ENCODE data around the gene VRK3. TPM values are rescaled to one million over a fixed set of nuclear protein-coding genes. Genes with fewer than 3 reads are reported as not detected.
"Not testable (repeated sequence)": the region's sequence is repeated elsewhere in the genome, so short reads cannot be mapped to it uniquely, and the experiment has no call there.

Gene VRK3
- total and polyA plus RNA-seq, 2 donors (not counting 3 experiments of a cell fraction or from before 2014, with no cell fraction given), result 20.4 to 36.0 TPM

DNA sequence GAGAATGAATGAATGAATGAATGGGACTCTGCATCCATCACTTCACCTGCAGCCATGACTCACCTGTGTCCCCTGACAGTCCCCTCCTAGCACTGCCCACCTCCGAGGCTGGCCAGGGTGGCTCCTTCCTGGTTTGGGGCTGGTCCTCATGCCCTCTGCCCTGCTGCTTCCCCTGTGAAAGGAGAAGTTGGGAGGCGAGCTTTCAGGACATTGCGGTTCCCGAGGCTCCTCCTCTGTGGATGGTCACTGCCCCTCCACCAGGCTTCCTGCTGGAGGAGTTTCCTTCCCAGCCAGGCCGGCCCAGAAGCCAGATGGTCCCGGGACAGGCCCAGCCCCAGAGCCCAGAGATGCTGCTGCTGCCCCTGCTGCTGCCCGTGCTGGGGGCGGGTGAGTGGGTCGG, 55.8 kb downstream of the VRK3 start:
- H3K36me3 ChIP-seq (ENCODE audit: control insufficient read depth in 2 of 2, extremely low read depth in 1 of 2, insufficient read depth in 2 of 2, low read length in 2 of 2); H3K4me3 ChIP-seq (replicated peaks in 1 of 3; ENCODE audit: insufficient read depth in 1 of 3, low read depth in 1 of 3, low read length in 3 of 3); intact Hi-C loops (cut with micrococcal nuclease); H3K4me1 ChIP-seq (ENCODE audit: control insufficient read depth, extremely low read depth, insufficient read depth, low read length); H3K9me1 ChIP-seq (replicated peaks; ENCODE audit: control insufficient read depth, extremely low read depth, insufficient read depth, low read length); BruUV-seq (replicated peaks); H3K27me3 ChIP-seq (ENCODE audit: control insufficient read depth in 2 of 2, insufficient read depth in 2 of 2, low read length in 2 of 2); H3K27ac ChIP-seq (ENCODE audit: insufficient read depth, low read depth, low read length); FAIRE-seq; H3K79me2 ChIP-seq (ENCODE audit: control insufficient read depth, insufficient read depth, low read length); DNase-seq (ENCODE audit: low read depth, low spot score); POLR2A ChIA-PET; CTCF ChIA-PET; H3K4me2 ChIP-seq (ENCODE audit: insufficient read depth, low read length); H4K20me1 ChIP-seq (replicated peaks; ENCODE audit: control insufficient read depth, extremely low read depth, insufficient read depth, low read length); H2AFZ ChIP-seq (ENCODE audit: low read depth, low read length); dilution Hi-C loops (cut with MboI; ENCODE audit: extremely low pct_ligation_motif_present, low sequenced_read_pairs); H3K9me3 ChIP-seq (replicated peaks; ENCODE audit: control insufficient read depth, insufficient read depth, low read length); H3K9ac ChIP-seq (replicated peaks; ENCODE audit: extremely low read depth, insufficient read depth, low read length): not testable (repeated sequence)

DNA sequence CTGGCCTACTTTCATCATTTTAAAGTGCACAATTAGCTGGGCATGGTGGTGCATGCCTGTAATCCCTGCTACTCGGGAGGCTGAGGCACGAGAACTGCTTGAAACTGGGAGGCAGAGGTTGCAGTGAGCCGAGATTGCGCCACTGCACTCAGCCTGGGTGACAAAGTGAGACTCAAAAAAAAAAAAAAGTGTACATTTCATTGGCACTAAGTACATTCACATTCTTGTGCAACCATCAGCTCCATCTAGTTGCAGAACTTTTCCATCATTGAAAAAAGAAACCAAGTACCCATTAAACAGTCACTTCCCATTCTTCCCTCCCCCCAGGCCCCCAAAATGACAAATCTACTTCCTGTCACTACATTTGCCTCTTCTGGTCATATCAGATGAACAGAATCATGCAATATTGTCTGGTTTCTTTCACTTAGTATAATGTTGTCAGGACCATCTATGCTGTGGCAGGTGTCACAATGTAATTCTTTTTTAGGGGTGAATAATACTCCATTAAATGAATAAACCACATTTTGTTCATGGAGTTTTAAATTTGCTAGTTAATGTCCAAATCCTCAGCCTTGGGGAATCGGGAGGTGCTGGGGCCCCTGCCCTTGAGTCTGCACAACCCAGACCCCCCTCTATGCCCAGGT, 56.8 kb downstream of the VRK3 start:
- H3K4me2 ChIP-seq (ENCODE audit: insufficient read depth, low read length), result no peak overlapping the region
- no peak for FAIRE-seq
- no peaks in the 10 kb centered on the region for H3K9me1 ChIP-seq (replicated peaks; ENCODE audit: control insufficient read depth, extremely low read depth, insufficient read depth, low read length)
- CTCF ChIA-PET, result no interaction called here
- no peak for DNase-seq (ENCODE audit: low read depth, low spot score)
- no peaks in the 10 kb centered on the region for H3K4me1 ChIP-seq (ENCODE audit: control insufficient read depth, extremely low read depth, insufficient read depth, low read length)
- H3K27me3 ChIP-seq (ENCODE audit: control insufficient read depth in 2 of 2, insufficient read depth in 2 of 2, low read length in 2 of 2), result no peaks in the 10 kb centered on the region
- intact Hi-C loops (cut with micrococcal nuclease) (no loop called here), dilution Hi-C loops (cut with MboI; ENCODE audit: extremely low pct_ligation_motif_present, low sequenced_read_pairs) (no loop called here)
- POLR2A ChIA-PET, result no interaction called here
- no peak overlapping the region for H3K4me3 ChIP-seq (replicated peaks in 1 of 3; ENCODE audit: insufficient read depth in 1 of 3, low read depth in 1 of 3, low read length in 3 of 3)
- no peaks in the 10 kb centered on the region for H3K9me3 ChIP-seq (replicated peaks; ENCODE audit: control insufficient read depth, insufficient read depth, low read length)
- no peaks in the 10 kb centered on the region for H3K79me2 ChIP-seq (ENCODE audit: control insufficient read depth, insufficient read depth, low read length)
- no peaks in the 10 kb centered on the region for H4K20me1 ChIP-seq (replicated peaks; ENCODE audit: control insufficient read depth, extremely low read depth, insufficient read depth, low read length)
- no peak for TF ChIP-seq MYC (IDR thresholded peaks at IDR 0.05; ENCODE audit: low read depth, low read length)
- TF ChIP-seq JUN (IDR thresholded peaks at IDR 0.05; ENCODE audit: borderline replicate concordance, insufficient read depth, insufficient read length, low read depth), result no peak
- no peak for TF ChIP-seq EZH2 (IDR thresholded peaks at IDR 0.05; ENCODE audit: borderline replicate concordance, low read depth, low read length, severe bottlenecking)
- no peak for TF ChIP-seq POLR2A (IDR thresholded peaks at IDR 0.05; ENCODE audit: low read depth, low read length)
- TF ChIP-seq, protein P1, sequence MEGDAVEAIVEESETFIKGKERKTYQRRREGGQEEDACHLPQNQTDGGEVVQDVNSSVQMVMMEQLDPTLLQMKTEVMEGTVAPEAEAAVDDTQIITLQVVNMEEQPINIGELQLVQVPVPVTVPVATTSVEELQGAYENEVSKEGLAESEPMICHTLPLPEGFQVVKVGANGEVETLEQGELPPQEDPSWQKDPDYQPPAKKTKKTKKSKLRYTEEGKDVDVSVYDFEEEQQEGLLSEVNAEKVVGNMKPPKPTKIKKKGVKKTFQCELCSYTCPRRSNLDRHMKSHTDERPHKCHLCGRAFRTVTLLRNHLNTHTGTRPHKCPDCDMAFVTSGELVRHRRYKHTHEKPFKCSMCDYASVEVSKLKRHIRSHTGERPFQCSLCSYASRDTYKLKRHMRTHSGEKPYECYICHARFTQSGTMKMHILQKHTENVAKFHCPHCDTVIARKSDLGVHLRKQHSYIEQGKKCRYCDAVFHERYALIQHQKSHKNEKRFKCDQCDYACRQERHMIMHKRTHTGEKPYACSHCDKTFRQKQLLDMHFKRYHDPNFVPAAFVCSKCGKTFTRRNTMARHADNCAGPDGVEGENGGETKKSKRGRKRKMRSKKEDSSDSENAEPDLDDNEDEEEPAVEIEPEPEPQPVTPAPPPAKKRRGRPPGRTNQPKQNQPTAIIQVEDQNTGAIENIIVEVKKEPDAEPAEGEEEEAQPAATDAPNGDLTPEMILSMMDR (IDR thresholded peaks at IDR 0.05; ENCODE audit: extremely low read depth in 1 of 2, insufficient read depth in 1 of 2, low read depth in 1 of 2, low read length in 2 of 2), result no peak
- TF ChIP-seq GATA2 (IDR thresholded peaks at IDR 0.05; ENCODE audit: insufficient read depth, insufficient read length, low read depth, low read length), result no peak
- TF ChIP-seq, protein P2, sequence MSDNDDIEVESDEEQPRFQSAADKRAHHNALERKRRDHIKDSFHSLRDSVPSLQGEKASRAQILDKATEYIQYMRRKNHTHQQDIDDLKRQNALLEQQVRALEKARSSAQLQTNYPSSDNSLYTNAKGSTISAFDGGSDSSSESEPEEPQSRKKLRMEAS (IDR thresholded peaks at IDR 0.05; ENCODE audit: insufficient read depth, insufficient read length), result no peak
- TF ChIP-seq POLR2AphosphoS5 (IDR thresholded peaks at IDR 0.05; ENCODE audit: insufficient read depth, low read depth, low read length), result no peak
- TF ChIP-seq FOS (IDR thresholded peaks at IDR 0.05; ENCODE audit: borderline replicate concordance, insufficient read depth, low read length), result no peak
- H3K36me3 ChIP-seq (ENCODE audit: control insufficient read depth in 2 of 2, extremely low read depth in 1 of 2, insufficient read depth in 2 of 2, low read length in 2 of 2), result no peaks in the 10 kb centered on the region
- no peak overlapping the region for H3K27ac ChIP-seq (ENCODE audit: insufficient read depth, low read depth, low read length)
- H3K9ac ChIP-seq (replicated peaks; ENCODE audit: extremely low read depth, insufficient read depth, low read length), result no peak overlapping the region
- no peak overlapping the region for H2AFZ ChIP-seq (ENCODE audit: low read depth, low read length)
- no TSS peak for BruUV-seq (replicated peaks)

DNA sequence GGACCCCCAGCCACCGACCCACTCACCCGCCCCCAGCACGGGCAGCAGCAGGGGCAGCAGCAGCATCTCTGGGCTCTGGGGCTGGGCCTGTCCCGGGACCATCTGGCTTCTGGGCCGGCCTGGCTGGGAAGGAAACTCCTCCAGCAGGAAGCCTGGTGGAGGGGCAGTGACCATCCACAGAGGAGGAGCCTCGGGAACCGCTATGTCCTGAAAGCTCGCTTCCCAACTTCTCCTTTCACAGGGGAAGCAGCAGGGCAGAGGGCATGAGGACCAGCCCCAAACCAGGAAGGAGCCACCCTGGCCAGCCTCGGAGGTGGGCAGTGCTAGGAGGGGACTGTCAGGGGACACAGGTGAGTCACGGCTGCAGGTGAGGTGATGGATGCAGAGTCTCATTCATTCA, 64.2 kb downstream of the VRK3 start, which contains the start of gene SIGLEC11:
Gene SIGLEC11, minus strand, starts transcription at position 193 of the 400 bp plus-strand sequence. Its CDS starts 91 bp downstream, at position 102.
- FAIRE-seq; intact Hi-C loops (cut with micrococcal nuclease); POLR2A ChIA-PET; H2AFZ ChIP-seq (ENCODE audit: low read depth, low read length); H3K79me2 ChIP-seq (ENCODE audit: control insufficient read depth, insufficient read depth, low read length); H3K27me3 ChIP-seq (ENCODE audit: control insufficient read depth in 2 of 2, insufficient read depth in 2 of 2, low read length in 2 of 2); CTCF ChIA-PET; H3K9me1 ChIP-seq (replicated peaks; ENCODE audit: control insufficient read depth, extremely low read depth, insufficient read depth, low read length); H3K4me2 ChIP-seq (ENCODE audit: insufficient read depth, low read length); H3K4me3 ChIP-seq (replicated peaks in 1 of 3; ENCODE audit: insufficient read depth in 1 of 3, low read depth in 1 of 3, low read length in 3 of 3); dilution Hi-C loops (cut with MboI; ENCODE audit: extremely low pct_ligation_motif_present, low sequenced_read_pairs); H3K9me3 ChIP-seq (replicated peaks; ENCODE audit: control insufficient read depth, insufficient read depth, low read length); BruUV-seq (replicated peaks); H3K9ac ChIP-seq (replicated peaks; ENCODE audit: extremely low read depth, insufficient read depth, low read length); H3K36me3 ChIP-seq (ENCODE audit: control insufficient read depth in 2 of 2, extremely low read depth in 1 of 2, insufficient read depth in 2 of 2, low read length in 2 of 2); DNase-seq (ENCODE audit: low read depth, low spot score); H4K20me1 ChIP-seq (replicated peaks; ENCODE audit: control insufficient read depth, extremely low read depth, insufficient read depth, low read length); H3K27ac ChIP-seq (ENCODE audit: insufficient read depth, low read depth, low read length); H3K4me1 ChIP-seq (ENCODE audit: control insufficient read depth, extremely low read depth, insufficient read depth, low read length): not testable (repeated sequence)

Measured in endothelial cell of umbilical vein (primary cell).